Measurements from ENCODE around the gene VPS33B.
A peak's percentile ranks its signal among the peaks of the same experiment; 100 is the strongest.
"Not testable (repeated sequence)": the region's sequence is repeated elsewhere in the genome, so short reads cannot be mapped to it uniquely, and the experiment has no call there.

Gene VPS33B

DNA sequence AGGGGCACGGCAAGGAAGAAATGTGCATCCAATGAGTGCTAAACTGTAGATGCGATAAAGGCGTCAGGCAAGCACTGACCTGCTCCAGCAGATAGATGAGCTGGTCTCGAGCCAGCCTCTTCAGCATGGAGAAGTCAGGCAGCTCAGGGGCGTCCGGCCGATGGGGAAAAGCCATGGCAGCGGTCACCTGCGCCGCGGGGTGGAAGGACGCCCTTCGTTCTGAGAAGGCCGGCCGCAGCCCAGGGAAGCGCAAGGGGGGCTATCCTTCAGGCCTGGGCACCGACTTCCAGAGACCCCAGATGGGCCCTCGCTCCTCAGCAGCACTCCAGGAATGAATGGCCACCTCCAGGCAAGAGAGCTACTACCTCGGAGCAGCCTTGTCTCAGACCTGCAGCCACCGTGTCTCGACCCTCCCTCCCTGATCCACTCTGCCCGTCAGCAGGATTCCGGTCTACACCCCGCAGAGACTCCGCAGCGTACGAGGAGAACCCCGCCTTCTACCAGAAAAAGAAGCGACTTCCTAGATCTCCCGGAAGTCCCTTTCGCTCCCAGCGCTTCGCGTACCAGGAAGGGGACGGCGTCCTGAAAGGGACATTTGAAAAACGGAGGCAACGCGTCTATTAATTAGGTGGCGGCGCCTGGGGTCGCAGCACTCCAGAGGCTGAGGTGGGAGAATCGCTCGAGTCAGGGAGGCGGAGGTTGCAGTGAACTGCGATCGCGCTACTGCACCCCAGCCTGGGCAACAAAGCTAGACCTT, at the start of gene VPS33B:
VPS33B (minus strand) TSS at position 520 of the 757 bp plus-strand sequence; CDS start at position 175, 345 bp downstream.
- peak; percentile 66 to 70 for DNase-seq (ENCODE audit: low read depth in 2 of 2)

GRCh38 chr15:91072161-91072560, 49.8 kb upstream of the VPS33B start:
- DNase-seq (ENCODE audit: low read depth in 2 of 2): no peak

- DNase-seq (ENCODE audit: low read depth in 2 of 2): no peak
These were observed 48.5 kb upstream of the VPS33B start for GRCh38 chr15:91070872-91071271.

GRCh38 chr15:91068966-91069365, 46.6 kb upstream of the VPS33B start:
- DNase-seq (ENCODE audit: low read depth in 2 of 2): no peak

GRCh38 chr15:91068436-91068835, 46.0 kb upstream of the VPS33B start:
- DNase-seq (ENCODE audit: low read depth in 2 of 2): no peak

GRCh38 chr15:91067036-91067435, 44.6 kb upstream of the VPS33B start:
- no peak for DNase-seq (ENCODE audit: low read depth in 2 of 2)

- DNase-seq (ENCODE audit: low read depth in 2 of 2): no peak
These were observed 43.1 kb upstream of the VPS33B start for GRCh38 chr15:91065505-91065904.

DNA sequence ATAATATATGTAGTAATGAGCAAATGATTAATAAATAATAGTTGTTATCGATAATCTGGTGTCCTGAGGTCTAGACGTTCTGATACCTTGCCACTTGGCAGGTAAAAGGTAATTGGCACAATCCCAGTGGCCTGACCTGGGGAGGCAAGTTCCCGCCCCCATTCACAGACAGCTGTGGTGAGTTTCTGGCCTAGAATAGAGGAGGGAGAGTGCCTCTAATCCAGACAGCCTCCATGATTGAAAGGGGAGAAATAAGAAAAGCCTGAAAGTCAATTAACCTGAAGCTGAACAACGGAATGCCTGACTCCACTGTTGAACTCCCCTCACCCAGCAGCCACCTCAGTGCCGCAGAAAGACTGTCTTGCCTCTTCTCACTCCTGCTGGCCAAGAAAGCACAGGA, 39.6 kb upstream of the VPS33B start:
- no peak for DNase-seq (ENCODE audit: low read depth in 2 of 2)

DNA sequence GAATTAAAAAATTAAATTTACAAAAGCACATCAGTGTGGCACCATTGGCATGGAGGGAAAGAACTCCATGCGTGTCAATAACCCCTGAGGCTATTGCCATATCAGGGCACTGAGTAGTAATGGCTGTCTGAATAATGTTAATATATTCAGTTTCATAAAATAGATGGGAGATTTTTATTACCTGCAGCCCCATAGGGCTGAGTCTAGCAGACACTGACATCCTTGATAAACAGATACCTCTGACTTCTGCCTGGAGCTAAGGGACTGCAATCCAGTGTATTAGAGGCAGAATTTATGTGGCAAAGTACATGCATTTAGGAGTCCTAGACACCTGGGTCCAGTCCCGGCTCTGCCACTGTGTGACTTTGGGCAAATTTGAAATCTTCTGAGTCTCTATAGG, 38.8 kb upstream of the VPS33B start:
- DNase-seq (ENCODE audit: low read depth in 2 of 2): no peak

DNA sequence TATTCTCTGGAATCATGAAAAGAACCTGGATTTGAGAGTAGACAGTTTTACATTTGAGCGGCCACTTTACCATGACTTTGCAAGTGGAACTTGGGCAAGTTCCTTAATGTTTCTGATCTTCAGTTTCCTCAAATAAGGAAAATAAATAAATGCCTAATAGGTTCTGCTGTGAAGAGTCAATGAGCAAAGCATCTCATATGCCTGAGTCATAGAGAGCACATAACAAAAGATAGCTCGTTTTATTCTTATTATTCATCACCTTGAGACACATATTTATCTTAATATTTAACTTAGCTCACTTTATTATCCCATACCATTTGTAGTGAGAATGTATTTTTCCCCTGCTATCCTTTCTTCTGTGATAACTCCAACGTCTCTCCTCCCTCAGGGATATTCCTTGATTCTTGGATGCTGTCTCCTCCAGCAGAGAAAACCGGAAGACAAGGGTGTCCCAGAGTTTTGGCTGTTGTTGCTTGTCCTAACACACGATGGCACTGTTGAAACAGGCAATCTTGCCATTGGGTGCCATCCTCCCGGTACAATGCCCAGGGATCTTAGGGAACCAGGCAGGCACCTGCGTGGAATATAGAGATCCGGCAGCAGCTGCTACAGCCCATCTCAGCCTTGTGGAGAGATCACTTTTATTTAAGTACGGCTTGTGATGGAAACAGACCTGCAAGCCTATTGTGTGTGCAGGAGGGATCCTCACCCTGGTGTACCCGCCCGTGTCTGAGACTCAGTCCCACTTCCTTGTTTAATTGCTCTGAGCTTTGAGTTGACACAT, 33.3 kb upstream of the VPS33B start:
- DNase-seq (ENCODE audit: low read depth in 2 of 2): no peak

DNA sequence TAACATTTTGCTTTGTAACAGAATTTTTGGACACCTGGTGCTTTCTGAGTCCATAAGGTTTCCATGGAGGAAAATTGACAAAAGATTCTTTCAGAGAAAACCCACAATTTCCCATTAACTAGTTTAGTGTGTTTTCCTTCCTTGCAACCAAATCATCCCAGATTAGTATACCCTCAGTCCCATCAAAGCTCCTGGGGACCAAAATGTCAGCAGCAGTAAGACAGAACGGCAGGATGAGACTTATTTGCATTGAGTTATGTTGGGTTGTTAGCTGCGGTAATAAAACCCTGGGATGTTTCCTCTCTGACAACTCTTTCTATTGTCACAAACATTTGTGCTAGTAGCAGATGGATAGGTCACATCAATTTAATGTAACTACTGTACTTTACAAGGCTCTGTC, 32.4 kb upstream of the VPS33B start:
- no peak for DNase-seq (ENCODE audit: low read depth in 2 of 2)

DNA sequence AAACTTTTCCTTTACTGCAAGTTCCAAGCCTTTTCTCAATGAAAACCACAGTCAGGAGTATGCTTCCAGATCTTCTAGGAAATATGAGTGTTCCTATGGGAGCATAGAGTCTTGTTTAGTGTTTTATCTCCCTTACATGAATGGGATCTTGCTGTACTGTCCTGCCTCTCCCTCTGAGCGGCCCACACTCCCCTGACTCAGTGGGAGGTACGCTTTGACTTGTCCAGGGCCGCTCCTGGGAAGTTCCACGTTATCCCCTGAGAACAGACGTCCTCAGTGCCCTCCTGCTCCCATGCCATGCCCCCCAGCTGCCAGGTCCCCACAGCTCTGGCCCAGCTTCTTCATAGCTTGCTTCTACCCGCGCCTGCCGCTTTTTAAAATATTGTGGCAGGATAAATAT, 28.9 kb upstream of the VPS33B start:
- DNase-seq (ENCODE audit: low read depth in 2 of 2): no peak

GRCh38 chr15:91050128-91050455, 27.7 kb upstream of the VPS33B start:
- DNase-seq (ENCODE audit: low read depth in 2 of 2): no peak

- DNase-seq (ENCODE audit: low read depth in 2 of 2): no peak
These were observed 27.2 kb upstream of the VPS33B start for GRCh38 chr15:91049378-91050127.

DNA sequence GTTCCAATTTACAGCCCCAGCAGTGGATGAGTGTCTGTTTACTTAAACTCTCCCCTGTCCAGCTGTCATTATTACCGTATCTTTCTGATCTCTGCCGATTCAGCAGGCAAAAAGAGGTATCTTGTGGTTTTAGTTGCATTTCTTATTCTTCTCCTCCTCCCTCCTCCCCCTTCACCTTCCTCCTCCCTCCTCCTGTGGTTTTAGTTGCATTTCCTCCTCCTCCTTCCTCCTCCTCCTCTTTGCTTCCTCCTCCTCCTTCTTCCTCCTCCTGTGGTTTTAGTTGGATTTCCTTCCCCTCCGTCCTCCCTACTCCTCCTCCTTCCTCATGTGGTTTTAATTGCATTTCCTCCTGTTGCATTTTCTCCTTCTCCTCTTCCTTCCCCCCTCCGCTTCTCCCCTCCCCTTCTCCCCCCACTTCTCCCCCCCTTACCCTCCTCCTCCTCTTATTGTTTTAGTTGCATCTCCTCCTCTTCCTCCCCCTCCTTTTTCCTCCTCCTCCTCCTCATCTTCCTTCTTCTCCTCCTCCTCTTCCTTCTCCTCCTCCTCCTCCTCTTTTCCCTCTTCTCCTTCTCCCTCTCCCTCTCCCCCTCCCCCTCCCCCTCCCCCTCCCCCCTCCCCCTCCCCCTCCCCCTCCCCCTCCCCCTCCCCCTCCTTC, 25.3 kb upstream of the VPS33B start:
- no peak for DNase-seq (ENCODE audit: low read depth in 2 of 2)

GRCh38 chr15:91046056-91046455, 23.7 kb upstream of the VPS33B start:
- DNase-seq (ENCODE audit: low read depth in 2 of 2): not testable (repeated sequence)

DNA sequence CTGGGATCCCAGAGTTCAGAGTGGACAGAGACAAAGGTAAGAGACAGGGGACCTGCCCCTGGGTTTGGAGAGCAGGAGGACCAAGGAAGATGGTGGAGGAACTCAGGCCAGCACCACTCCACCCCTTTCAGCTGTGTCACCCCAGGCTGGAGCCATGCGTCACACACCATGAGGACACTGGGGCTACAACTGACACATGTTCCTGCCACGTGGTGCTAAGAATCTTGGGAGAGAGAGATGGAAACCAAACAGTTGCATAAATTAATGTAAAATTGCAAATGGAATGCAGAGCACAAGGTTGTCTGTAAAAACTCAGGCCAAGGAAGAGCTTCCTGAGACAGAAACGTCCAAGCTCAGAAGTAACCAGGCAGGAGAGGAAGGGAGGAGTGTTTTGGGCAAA, 22.7 kb upstream of the VPS33B start:
- DNase-seq (ENCODE audit: low read depth in 2 of 2): no peak

DNA sequence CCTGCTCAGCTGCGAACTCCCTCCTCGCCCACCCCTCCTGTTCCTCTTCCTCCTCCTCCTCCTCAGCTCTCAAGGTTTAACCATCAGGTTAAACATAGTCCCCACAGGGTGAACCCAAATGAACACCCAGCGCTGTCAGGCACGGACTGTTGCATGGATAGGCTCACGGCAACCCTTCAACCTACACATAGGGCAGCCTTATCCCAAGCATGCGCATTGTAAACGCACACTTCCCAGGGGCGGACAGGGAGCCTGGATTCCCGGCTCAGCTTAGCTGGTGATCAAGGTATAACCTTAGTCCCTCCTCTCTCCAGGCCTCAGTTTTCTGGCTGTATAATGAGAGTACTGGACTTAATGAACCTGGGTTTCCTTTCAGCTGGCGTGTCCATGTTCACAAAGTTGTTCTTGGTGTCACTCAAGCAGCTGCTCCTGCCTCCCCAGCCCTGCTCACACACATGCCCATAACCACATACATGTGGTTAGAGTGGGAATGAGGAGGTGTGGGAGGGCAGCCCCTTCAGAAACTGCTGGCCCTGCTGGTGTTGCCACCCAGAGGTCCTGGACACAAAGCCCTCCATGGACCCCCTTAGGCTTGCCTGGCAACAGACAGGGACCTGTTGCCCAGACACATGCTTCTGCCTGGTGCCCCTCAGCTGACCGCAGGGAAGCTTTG, 20.9 kb upstream of the VPS33B start:
- DNase-seq (ENCODE audit: low read depth in 2 of 2): no peak

GRCh38 chr15:91040856-91041255, 18.5 kb upstream of the VPS33B start:
- no peak for DNase-seq (ENCODE audit: low read depth in 2 of 2)

DNA sequence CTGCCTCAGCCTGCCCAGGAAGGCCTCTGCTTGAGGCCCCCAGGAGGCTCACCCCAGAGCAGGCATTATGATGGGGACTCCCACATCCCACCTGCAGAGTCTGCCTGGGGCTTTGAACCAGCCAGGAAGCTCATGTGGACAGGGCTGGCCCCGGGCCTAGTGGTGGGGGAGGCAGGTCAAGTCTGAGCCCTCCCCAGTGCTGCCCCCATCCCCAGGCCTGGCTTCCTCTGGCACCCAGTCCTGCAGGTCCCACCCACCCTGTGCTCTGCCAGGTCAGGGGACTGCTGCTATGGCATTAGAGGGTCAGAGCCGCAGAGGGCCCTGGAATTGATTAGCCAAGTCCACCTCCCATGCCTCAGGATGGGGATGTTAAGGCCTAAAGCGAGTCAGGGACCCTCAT, 17.6 kb upstream of the VPS33B start:
- DNase-seq (ENCODE audit: low read depth in 2 of 2): no peak
